HG03039 (cell line): ENCODE measurements around the gene HOXA3.

Experiments used
- ATAC-seq: cut with Tn5 transposase; IDR thresholded peaks from one replicate; pipeline ENCODE4 v1.9.1; 2021; ENCODE audit warnings: mild to moderate bottlenecking, moderate library complexity; ENCODE audit not compliant: unreplicated experiment

Gene HOXA3

DNA sequence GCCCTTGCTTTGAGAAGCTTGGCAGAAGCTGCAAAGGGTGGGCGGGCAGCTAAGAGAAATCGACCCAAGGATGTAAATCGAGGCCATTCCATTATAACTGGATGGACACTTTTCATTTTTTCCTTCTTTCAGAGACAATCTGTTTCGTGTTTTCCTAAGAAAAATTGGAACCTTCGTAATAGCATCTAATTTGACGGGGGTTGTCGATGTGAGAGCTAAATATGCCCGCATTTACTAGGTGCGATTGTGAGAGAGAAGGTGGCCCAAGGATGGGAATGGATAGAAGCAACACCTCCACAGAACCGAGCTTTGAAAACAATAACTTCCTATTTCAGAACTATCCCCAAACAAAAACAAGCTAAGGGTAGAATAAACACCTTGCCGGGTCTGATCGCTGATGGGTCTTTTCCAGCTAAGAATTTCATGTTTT, 21.0 kb downstream of the HOXA3 start:
- ATAC-seq: no peak

GRCh38 chr7:27130540-27131389, 21.6 kb downstream of the HOXA3 start, which contains the start of gene HOXA4:
Gene HOXA4 (minus strand): TSS chr7:27130757. CDS start chr7:27130733, 24 bp downstream.
- ATAC-seq: no peak

GRCh38 chr7:27129729-27130539, 22.4 kb downstream of the HOXA3 start:
- no peak for ATAC-seq

- no peak for ATAC-seq
Measured at GRCh38 chr7:27128776-27129728, 23.3 kb downstream of the HOXA3 start.

GRCh38 chr7:27128034-27128433, 24.3 kb downstream of the HOXA3 start:
- ATAC-seq: no peak

DNA sequence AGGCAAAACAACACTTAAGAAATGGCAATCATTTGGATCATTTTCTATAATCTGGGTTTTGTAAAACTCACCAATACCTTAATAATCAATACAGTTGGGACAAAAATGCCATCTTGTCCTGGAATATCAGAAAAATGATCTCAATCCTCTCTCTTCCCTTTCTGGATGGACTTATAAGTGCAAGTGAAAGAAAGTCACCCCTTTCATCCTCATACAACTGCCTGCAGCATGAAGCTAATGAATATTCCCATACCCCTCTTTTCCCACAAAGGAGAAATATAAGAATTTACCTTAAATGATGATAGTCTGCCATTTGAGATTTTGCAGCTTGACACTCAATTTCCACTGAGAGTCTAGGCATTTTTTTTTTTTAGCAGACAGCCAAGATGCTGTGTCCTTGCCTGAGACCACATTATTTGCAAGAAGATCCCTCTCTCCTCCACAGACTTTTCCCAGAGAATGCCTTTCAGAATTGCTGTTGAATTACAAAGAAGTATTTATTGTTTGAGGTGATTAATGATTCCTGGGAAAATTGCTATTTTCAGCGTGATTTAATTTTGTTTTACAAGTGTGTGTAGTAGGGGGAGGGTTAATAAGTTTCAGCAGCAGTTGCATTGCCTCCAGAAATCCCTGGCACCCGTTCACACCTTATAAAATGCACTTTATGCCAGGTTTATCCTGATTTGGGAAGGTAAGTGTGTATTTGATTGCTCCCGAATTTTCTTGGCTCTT, 25.6 kb downstream of the HOXA3 start:
- no peak for ATAC-seq

GRCh38 chr7:27125986-27126394, 26.4 kb downstream of the HOXA3 start:
- ATAC-seq: no peak

DNA sequence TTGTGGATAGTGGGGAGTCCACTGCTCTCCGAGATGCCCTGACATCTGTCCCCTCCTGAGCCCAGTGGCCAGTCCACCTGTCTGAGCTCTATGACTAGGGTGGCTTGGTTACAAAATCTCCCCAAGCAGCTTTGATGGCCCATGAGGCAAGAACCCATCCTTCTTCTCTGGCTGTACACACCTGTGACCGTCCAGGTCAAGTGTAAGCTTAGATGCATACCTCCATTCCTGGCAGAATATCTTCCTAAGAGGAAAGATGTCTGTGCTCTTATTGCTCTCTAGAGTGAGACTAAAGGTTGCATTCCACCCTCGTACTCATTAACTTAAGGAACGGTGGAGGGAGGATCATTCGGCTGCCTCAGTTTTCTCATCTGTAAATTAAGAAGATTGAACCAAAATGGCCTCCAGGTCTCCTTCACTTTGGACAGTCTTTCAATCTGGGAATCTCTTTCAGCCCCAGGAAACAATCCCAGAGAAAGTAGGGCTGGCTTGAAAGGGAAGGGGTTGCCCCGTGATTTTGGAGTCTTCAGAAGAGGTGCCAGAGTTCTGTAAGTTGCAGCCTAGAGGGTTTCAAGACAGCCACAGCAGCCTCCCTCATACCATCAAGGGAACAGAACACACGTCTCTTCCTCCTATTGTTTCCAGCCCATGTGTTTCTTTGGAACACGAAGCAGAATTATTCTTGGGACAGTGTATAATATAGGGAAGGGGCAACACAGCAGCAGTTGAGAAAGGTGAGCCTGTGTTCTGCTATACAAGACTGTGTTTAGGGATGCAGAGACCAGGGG, 27.3 kb downstream of the HOXA3 start:
- ATAC-seq: no peak

DNA sequence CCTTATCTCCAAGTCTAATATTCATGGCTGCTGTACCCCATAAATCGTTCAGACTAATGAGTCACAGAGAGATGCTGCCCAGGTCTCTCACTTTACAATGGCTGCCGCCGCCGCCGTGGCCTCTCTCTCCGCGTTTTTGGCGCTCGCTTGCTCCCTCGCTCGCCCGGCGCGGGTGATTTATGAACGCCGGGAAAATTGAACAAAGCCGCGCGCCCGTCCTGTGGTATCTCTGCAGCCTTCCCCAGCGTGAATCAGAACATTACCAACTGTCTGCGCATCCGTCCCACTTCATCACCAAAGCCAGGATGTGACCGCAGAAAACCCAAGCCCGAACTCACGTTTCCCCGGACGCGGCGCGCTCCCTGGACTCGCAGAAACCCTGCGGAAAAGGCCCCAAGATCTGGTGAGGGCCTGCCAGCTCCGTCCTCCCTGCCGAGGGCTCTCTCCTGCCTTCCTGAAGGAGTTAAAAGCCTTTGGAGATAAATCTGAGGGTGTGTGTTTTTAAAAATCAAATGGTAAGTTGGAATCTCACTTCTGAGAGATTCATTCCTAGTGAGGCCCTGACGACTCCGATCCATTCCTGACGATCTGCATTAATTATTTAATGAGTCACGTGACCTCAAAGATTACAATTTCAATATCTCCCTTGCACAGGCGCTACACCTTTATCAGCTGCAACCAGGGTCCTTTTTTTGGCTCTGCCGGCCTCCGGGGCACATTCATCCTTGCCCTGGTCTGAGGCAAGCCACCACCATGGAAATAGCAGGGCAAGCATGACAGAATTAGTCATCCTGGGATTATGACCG, 28.1 kb downstream of the HOXA3 start:
- no peak for ATAC-seq

GRCh38 chr7:27123477-27124053, 28.8 kb downstream of the HOXA3 start:
- ATAC-seq: no peak

DNA sequence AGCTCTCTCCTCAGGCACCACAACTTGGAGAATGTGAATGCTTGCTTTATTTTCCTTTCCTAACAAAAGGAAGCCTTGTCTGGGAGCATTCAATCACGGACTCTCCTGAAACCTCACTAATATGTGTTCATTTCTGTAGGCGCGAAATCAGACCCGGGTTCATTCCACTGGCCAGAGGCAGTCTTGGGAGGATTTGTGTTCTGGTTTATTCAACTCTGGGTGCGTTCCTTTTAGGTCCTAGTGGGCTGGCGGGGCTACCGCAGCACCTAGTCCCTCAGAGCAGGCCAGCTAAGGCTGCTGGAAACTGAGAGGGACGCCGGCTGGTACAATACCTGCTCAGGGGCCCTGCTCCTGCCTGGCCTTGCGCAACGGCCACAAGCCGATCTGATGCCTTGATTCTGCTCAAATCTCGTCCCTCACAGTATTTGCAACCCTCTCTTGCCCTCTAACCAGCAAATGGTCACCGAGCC, 29.3 kb downstream of the HOXA3 start:
- no peak for ATAC-seq

GRCh38 chr7:27122077-27122910, 30.1 kb downstream of the HOXA3 start:
- ATAC-seq: no peak

- ATAC-seq: no peak
Measured at GRCh38 chr7:27121684-27122076, 30.7 kb downstream of the HOXA3 start.

GRCh38 chr7:27119412-27119911, 32.9 kb downstream of the HOXA3 start:
- no peak for ATAC-seq

DNA sequence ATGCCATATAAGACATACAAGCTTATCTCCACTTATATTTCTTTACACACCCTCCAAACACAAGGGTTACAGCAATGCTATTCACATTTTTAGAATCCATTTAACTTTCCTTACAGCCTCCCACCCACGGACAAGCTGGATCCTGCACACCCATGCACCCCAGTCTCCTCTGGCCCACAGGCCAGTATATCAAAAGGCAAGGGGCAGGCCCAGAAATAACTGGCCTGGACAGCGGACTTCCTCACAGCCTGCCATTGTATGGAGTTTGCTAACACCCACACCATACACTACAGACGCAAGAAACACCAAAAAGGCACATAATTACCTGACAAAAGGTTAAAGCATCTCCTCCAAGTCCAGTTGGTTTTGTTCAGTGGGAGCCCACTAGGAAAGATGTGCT, 33.8 kb downstream of the HOXA3 start:
- ATAC-seq: no peak

DNA sequence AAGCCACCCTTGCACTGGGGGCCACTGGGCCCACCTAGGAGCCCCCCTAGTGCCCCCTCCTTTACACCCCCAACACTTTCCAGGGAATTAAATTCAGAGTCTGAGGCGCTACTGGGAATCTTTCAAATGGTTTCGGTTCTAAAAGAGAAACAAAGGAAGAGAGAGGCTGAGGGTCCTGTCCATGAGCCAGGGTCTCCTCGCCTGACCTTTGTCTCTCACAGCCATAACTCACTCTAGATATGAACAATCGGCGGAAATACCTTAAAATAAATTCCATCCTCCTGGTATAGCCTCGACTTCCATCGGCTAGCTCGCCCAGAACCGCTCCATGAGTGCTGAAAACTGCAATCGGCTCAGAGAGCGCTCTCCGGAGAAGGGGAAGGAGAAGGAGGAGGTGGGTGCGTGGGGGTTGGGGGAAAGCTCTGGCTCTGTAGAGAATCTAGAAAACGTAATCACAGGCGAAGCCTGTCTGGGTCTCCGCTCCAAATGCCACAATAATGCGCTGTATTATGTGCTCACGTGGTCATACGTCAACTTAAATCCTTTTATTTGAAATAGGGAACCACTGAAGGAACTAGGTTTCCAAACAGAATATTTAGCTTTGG, 34.4 kb downstream of the HOXA3 start:
- no peak for ATAC-seq
